A673 (cell line): ENCODE data around the gene SERPINA10.

Source experiments
- CTCF ChIP-seq: fragments of 300-800, 200-600 bp; sonication (generic); conservative IDR thresholded peaks from 2 replicates; pipeline ENCODE4 v1.5.1; 2017; ENCODE audit warnings: low read depth, mild to moderate bottlenecking, antibody characterized with exemption, low read length, moderate library complexity, mixed read lengths
- EZH2 ChIP-seq: fragments of 200-600 bp; sonication (generic); IDR thresholded peaks from 2 replicates; pipeline ENCODE4 v1.6.1; 2017; ENCODE audit warnings: borderline replicate concordance, low read depth, mild to moderate bottlenecking, mixed read lengths, antibody characterized with exemption, low read length; ENCODE audit not compliant: poor library complexity, severe bottlenecking

DNA sequence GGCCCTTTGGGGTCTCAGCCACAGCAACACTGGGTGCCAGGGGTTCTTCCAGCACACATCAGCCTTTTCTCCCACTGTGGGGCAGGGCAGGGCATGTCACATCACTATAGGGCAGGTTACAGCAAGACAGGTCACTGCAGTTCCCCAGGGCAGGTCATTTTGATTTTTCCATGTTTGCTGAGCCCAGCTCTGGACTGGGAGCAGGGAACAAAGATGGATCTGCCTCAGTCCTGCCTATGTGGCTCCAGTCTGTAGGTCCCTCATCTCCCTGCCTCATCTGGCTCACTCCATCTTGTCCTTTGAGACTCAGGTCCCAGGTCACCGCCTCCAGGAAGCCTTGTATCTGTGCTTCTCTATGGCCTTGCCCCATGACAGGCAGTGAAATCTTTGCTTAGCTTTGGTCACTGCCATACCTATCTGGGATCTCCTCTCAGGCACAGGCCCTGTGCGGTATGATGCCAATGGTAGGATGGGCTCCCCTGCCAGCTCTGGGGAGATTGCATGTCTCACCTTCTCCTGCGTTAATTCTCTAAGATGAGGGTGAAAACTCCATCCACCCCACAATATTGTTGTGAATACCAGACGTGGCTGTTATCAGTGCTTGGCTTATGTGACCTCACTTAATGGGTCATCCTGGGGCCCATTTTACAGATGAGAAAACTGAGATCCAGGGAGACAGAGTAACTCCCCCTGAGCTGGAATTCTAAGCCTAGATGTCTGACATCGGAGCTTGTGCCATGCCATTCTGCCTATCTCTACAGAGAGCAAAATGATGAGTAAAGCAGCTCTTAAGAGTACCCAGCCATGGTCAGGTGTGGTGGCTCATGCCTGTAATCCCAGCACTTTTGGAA is 28.6 kb upstream of the SERPINA10 start:
- TF ChIP-seq CTCF = no peak
- TF ChIP-seq EZH2 = no peak
